ENCODE data around the gene MLLT3.
A peak's percentile ranks its signal among the peaks of the same experiment; 100 is the strongest.

MLLT3 gene

DNA sequence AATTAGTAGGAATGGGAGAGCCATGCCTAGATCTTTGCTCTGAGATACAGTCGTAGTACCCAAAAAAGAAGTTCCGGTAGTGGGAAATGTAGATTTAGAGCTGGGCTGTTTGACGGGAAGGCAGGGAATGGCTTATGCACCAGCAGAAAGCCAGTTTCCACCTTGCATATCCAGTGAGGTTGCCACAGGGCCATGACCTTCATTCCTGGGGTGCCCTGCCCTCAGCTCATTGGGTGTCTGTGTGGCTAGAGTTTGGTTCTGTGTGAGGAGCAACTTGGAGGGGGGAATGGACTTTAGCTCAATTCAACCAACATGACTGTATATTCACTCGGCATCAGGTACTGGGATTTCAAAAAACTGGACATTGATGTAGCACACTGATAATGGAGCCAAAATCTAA, 300.1 kb downstream of the MLLT3 start:
- Mint-ChIP-seq H3K36me3 (ENCODE audit: low read depth) (peaks cover 3% of the 10 kb centered on the region), H3K4me1 (ENCODE audit: low read depth) (peaks cover 40% of the 10 kb centered on the region), H3K9me3 (peaks cover 4% of the 10 kb centered on the region), H3K4me3 (peak overlapping the region; percentile 63), H3K27ac (peak overlapping the region; percentile 70), H3K27me3 (ENCODE audit: low read depth) (peaks cover 2% of the 10 kb centered on the region)
- no peak for DNase-seq (ENCODE audit: low spot score)

DNA sequence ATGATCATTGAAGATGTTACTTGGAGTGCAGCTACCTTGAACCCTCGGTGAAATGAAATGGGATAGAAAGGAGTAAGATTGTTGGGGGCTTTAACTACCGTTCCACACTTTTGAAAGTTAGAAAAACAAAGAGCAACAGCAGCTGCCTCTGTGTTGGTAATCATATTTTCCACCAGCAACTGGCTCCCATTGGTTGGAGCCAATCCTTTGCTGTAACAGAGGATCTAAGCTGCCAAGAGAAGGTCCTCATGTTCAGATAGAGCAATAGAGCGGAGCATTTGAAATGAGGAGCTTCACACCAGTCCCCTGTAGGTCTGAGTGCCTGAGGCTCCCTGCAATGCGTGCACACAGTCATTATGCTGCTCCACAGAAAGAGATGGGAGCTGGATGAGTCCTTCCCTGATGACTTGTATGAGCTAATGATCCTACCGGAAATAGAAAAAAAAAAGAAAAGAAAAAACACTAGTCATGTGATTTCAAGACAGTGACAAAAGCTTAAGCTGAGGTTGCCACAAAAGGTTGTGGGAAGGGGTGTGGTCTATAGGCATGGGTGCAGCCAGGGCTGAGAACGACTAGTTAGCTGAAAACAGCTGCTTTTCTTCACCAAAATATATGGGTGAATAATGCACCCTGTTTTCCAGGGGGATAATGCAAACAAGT, 300.7 kb downstream of the MLLT3 start:
- Mint-ChIP-seq H3K27me3 (ENCODE audit: low read depth) (peaks cover 2% of the 10 kb centered on the region), H3K9me3 (peaks cover 4% of the 10 kb centered on the region), H3K27ac (peak overlapping the region; percentile 70), H3K4me1 (ENCODE audit: low read depth) (peaks cover 40% of the 10 kb centered on the region), H3K4me3 (peak overlapping the region; percentile 63), H3K36me3 (ENCODE audit: low read depth) (peaks cover 3% of the 10 kb centered on the region)
- peak; percentile 16 for DNase-seq (ENCODE audit: low spot score)

DNA sequence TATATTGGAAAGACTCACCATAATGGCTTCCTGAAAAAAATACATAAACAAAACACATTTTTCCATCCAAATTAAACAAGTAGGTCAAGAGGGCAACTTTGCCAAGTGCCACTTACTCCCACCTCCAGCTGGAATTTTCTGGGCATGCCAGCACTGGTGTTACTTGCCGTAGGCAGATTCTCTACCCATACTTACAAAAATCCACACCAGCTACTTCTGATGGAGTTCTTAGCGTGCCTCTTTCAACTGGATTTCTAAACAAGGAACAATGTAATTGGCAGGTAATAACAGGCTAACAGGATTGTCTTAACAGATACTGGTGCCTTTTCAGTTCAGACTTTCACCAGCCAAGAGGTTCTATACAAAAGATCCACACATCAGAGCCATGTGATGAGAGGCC, 301.4 kb downstream of the MLLT3 start:
- Mint-ChIP-seq H3K4me3 (no peak overlapping the region), H3K27ac (peak overlapping the region; percentile 70), H3K4me1 (ENCODE audit: low read depth) (peaks cover 43% of the 10 kb centered on the region), H3K36me3 (ENCODE audit: low read depth) (peaks cover 3% of the 10 kb centered on the region), H3K9me3 (peaks cover 4% of the 10 kb centered on the region), H3K27me3 (ENCODE audit: low read depth) (peaks cover 1% of the 10 kb centered on the region)
- no peak for DNase-seq (ENCODE audit: low spot score)

DNA sequence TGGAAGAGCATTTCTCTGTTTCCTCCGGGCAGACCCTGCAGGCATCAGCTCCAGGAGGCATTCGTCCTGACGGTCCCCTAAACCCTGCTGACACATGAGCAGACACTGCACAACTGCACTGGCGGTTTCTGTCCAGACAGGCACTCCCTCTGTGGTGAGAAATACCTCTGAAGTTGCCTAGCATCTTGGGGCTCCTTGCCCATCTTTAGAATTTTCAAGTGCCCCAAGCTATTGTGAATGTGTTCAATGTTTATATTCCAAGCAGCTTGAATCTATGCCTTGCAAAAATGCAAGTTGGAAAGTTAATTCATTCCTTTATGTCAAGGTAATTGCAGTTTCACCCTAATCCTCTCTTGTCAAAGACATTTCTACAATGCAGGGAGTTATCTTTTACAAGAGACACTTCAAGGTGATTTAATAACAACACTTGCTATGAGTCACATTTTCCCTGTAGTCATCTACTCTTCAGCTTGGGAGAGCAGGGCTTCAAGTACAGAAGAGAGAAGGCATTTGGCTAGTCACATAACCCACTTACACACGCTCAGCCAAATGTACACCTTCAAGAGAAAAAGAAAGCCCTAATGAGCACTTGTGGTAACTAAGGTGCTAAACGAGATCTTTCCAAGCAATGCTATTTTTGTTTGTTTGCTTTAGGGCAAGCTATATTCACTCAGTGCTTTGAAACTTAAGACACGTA, 302.5 kb downstream of the MLLT3 start:
- Mint-ChIP-seq H3K36me3 (ENCODE audit: low read depth) (peaks cover 3% of the 10 kb centered on the region), H3K4me1 (ENCODE audit: low read depth) (peaks cover 49% of the 10 kb centered on the region), H3K4me3 (no peak overlapping the region), H3K27ac (peak overlapping the region; percentile 19), H3K9me3 (peaks cover 4% of the 10 kb centered on the region), H3K27me3 (ENCODE audit: low read depth) (no peaks in the 10 kb centered on the region)
- DNase-seq (ENCODE audit: low spot score): peak; percentile 29

DNA sequence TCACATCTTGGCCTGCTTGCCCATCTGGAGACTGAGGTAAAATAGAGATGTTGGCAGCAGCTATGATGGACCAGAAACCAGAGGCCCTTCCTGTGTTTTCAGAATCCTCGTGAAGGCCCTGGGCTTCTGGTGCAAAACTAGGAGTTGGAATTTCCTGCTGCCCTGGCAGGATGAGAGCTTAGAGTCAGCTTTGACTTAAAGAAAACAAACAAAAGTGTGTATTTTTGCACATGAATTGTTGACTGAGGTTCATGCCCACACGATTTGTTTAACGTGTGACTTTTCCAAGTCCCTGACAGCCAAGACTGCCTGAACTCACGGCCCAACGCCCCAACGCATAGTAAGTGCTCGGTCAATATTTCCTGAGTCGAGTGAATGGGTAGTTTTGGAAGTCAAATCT, 303.1 kb downstream of the MLLT3 start:
- DNase-seq (ENCODE audit: low spot score): no peak
- no peaks in the 10 kb centered on the region for H3K36me3 Mint-ChIP-seq (ENCODE audit: low read depth)
- H3K27me3 Mint-ChIP-seq (ENCODE audit: low read depth): no peaks in the 10 kb centered on the region
- no peak overlapping the region for H3K27ac Mint-ChIP-seq
- peaks cover 4% of the 10 kb centered on the region for H3K9me3 Mint-ChIP-seq
- H3K4me1 Mint-ChIP-seq (ENCODE audit: low read depth): peaks cover 44% of the 10 kb centered on the region
- no peak overlapping the region for H3K4me3 Mint-ChIP-seq

DNA sequence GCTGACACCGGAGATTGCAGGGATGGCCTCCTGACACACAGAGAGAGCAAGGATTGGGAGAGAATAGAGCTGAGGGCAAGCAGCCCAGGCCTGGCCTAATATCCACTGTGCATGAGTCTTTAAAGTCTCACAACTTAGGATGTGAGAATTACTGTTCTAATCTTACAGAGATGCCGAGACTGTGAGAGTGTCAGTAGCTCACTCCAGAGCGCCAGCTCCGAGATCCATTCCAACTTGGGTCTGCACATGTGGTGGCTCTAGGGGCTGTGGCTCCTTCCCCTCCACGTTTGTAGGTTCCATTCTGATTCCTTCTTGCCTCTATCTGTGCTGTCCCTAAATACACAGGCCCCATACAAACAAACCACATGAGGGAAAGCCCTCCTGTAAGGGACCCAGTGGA, 304.6 kb downstream of the MLLT3 start:
- H3K4me3 Mint-ChIP-seq: no peak overlapping the region
- H3K36me3 Mint-ChIP-seq (ENCODE audit: low read depth): no peaks in the 10 kb centered on the region
- H3K27me3 Mint-ChIP-seq (ENCODE audit: low read depth): no peaks in the 10 kb centered on the region
- no peaks in the 10 kb centered on the region for H3K9me3 Mint-ChIP-seq
- no peak for DNase-seq (ENCODE audit: low spot score)
- no peak overlapping the region for H3K27ac Mint-ChIP-seq
- H3K4me1 Mint-ChIP-seq (ENCODE audit: low read depth): peaks cover 44% of the 10 kb centered on the region

DNA sequence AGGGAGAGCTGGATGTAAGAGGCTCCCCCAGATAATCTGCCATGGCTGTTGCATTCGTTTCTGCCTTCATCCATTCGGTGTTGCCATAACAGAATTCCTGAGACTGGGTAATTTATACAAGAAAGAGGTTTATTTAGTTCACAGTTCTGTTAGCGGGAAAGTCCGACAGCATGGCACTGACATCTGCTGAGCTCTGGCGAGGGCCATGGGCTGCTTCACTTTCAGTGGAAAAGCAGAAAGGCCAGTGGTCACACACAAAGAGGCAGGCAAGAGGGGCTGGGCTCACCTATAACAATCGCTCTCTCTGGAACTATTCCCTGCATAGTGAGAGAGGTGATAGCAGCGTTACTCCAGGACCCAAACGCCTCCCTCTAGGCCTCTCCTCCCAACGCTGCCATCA, 305.9 kb downstream of the MLLT3 start:
- Mint-ChIP-seq H3K27ac (no peak overlapping the region), H3K4me1 (ENCODE audit: low read depth) (peaks cover 32% of the 10 kb centered on the region), H3K4me3 (no peak overlapping the region)

DNA sequence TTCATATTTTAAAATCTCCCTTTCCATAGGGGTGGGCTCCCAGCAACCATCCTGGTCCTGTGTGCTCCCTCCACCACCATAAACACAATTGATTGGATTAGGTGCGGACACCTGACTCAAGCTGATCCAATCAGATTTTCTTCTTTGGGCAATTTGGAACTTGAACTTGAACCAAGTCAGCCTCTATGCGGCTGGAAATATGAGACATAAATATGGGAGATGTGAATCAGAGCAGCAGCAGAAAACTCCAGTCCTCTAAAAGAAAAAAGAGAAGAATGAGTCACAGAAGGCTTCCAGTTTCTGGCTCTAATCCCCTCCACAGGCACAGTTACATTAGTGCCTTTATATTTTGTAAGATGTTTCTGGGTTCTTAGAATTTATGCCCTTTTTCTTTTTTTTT, 306.6 kb downstream of the MLLT3 start:
- no peak overlapping the region for H3K27ac Mint-ChIP-seq
- peak; percentile 10 for DNase-seq (ENCODE audit: low spot score)
- H3K27me3 Mint-ChIP-seq (ENCODE audit: low read depth): no peaks in the 10 kb centered on the region
- H3K9me3 Mint-ChIP-seq: no peaks in the 10 kb centered on the region
- no peaks in the 10 kb centered on the region for H3K36me3 Mint-ChIP-seq (ENCODE audit: low read depth)
- peaks cover 25% of the 10 kb centered on the region for H3K4me1 Mint-ChIP-seq (ENCODE audit: low read depth)
- no peak overlapping the region for H3K4me3 Mint-ChIP-seq

More for the DNA sequence above, 305.9 kb downstream of the MLLT3 start:
- no peak for DNase-seq (ENCODE audit: low spot score)
- H3K9me3 Mint-ChIP-seq: no peaks in the 10 kb centered on the region
- no peaks in the 10 kb centered on the region for H3K27me3 Mint-ChIP-seq (ENCODE audit: low read depth)
- H3K36me3 Mint-ChIP-seq (ENCODE audit: low read depth): no peaks in the 10 kb centered on the region

DNA sequence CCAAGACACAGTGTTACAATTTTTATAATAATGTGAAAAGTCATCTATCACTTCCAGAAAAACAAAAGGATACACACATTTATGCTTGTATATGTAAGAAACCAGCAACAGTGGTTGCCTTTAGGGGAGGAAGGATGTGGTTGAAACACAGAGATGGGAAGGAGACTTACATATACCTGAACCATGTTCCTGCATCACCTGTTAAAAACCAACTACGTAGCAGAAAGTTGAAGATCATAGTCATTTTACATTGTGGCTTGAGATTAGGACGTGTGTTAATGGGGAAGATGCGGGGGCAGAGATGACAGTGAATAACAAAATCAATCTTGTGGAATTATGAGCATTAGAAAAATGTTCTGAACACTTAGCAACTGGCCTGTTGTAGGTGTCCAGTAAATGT, 307.3 kb downstream of the MLLT3 start:
- no peak overlapping the region for H3K4me3 Mint-ChIP-seq
- peaks cover 1% of the 10 kb centered on the region for H3K27me3 Mint-ChIP-seq (ENCODE audit: low read depth)
- peak overlapping the region; percentile 18 for H3K27ac Mint-ChIP-seq

DNA sequence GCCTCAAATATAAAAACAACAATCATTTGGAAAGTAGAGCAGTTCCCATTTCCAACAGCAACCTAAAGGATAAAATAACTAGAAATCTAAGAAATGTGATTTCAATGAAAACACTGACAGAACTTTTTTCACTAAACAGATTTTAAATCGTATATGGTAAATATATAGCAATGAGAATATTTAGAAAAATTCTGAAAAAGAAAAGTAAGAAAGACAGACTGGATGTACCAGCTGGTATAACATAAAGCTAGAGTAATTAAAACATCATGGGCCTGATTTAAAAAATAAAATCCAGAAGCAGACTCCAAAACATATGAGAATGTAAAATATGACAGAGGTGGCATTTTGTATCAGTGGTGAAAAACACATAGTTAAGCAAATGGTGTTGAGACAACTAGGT, 308.9 kb downstream of the MLLT3 start:
- DNase-seq (ENCODE audit: low spot score): no peak
- no peaks in the 10 kb centered on the region for H3K9me3 Mint-ChIP-seq
- no peak overlapping the region for H3K4me3 Mint-ChIP-seq
- H3K36me3 Mint-ChIP-seq (ENCODE audit: low read depth): no peaks in the 10 kb centered on the region
- H3K27me3 Mint-ChIP-seq (ENCODE audit: low read depth): peaks cover 8% of the 10 kb centered on the region
- H3K27ac Mint-ChIP-seq: no peak overlapping the region
- H3K4me1 Mint-ChIP-seq (ENCODE audit: low read depth): peaks cover 14% of the 10 kb centered on the region

More for the DNA sequence above, 307.3 kb downstream of the MLLT3 start:
- H3K9me3 Mint-ChIP-seq: no peaks in the 10 kb centered on the region
- DNase-seq (ENCODE audit: low spot score): peak; percentile 14
- H3K36me3 Mint-ChIP-seq (ENCODE audit: low read depth): no peaks in the 10 kb centered on the region
- H3K4me1 Mint-ChIP-seq (ENCODE audit: low read depth): peaks cover 19% of the 10 kb centered on the region

DNA sequence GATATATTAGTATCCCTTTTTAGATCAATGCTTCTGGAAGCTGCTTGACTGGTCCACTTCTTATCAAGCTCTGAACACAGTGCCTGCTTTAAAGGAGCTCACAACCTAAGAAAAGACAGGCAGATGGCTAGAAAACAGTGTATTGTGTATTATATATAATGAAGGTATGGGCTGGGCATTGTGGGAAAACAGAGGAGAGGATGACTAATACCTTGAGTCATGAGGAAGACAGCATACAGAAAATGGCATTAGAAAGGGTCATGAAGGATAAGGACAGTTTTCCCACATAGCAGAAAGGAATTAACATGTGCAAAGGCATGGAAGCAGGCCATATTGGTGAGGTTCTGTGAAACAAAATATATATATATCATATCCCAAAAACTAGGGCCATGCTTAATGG, 309.6 kb downstream of the MLLT3 start:
- Mint-ChIP-seq H3K36me3 (ENCODE audit: low read depth) (no peaks in the 10 kb centered on the region), H3K4me1 (ENCODE audit: low read depth) (peaks cover 14% of the 10 kb centered on the region), H3K4me3 (no peak overlapping the region), H3K27ac (no peak overlapping the region), H3K27me3 (ENCODE audit: low read depth) (peaks cover 8% of the 10 kb centered on the region), H3K9me3 (no peaks in the 10 kb centered on the region)
- DNase-seq (ENCODE audit: low spot score): no peak

DNA sequence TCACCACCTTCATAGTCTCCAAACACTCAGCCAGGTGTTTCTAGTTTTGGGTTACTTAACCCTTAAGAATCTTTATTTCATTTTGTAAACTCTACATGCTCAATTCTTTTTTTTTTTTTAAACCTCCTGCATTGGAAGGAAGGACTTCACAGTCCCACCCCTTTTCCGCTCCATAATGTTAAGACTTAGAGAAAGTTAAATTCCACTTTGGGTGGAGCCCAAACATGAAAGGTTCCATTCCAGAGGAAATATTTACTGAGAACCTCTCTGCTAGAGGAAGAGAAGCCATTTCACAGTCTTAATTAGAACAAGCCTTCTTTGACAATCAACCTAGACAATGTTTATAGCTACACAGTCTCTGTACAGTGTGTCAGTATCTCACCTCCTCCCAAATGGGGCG, 312.3 kb downstream of the MLLT3 start:
- Mint-ChIP-seq H3K9me3 (no peaks in the 10 kb centered on the region), H3K36me3 (ENCODE audit: low read depth) (no peaks in the 10 kb centered on the region), H3K4me3 (no peak overlapping the region), H3K27me3 (ENCODE audit: low read depth) (peaks cover 8% of the 10 kb centered on the region), H3K27ac (no peak overlapping the region), H3K4me1 (ENCODE audit: low read depth) (peaks cover 5% of the 10 kb centered on the region)
- no peak for DNase-seq (ENCODE audit: low spot score)

DNA sequence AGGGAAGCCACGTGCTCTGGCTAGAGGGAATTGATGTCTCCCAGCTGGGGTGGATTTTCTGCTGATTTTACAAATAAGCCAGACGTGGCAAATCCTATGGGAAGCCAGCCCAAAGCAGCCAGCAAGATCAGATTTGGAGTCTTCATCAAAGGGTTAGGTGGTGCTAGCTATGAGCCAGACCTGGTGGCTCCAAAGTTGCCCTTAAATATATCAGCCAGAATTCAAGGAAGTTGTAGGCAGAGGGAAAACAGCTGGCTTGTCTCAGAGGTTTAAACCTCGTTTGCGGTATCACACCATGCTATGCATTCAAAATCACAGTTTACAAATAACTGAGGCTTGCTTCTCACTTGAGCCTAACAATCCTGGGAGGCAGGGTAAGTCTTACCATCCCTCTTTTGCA, 313.2 kb downstream of the MLLT3 start:
- Mint-ChIP-seq H3K27ac (no peak overlapping the region), H3K36me3 (ENCODE audit: low read depth) (no peaks in the 10 kb centered on the region), H3K27me3 (ENCODE audit: low read depth) (peaks cover 13% of the 10 kb centered on the region), H3K4me3 (no peak overlapping the region), H3K9me3 (no peaks in the 10 kb centered on the region), H3K4me1 (ENCODE audit: low read depth) (peaks cover 1% of the 10 kb centered on the region)
- DNase-seq (ENCODE audit: low spot score): no peak

DNA sequence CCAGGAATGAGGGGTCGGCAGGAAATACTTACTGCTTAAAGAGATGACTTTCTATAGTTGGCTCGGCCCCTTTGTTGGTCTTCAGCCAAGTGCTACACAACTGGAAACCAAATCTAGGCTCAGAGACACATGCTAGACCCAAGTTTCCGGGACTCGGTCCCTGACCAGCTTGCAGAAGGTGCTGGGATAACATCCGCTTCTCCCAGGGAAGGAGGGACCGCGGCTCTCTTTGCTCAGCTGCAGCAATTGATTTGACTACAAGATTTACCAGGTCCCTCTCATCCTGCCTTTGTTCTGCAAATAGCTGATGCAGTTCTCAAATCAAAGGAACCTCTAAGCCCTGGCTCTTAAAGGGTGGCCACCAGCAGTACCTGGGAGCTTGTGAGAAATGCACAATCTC, 314.7 kb downstream of the MLLT3 start:
- no peak overlapping the region for H3K27ac Mint-ChIP-seq
- DNase-seq (ENCODE audit: low spot score): no peak
- no peak overlapping the region for H3K4me3 Mint-ChIP-seq
- peaks cover 19% of the 10 kb centered on the region for H3K27me3 Mint-ChIP-seq (ENCODE audit: low read depth)
- H3K9me3 Mint-ChIP-seq: no peaks in the 10 kb centered on the region
- H3K36me3 Mint-ChIP-seq (ENCODE audit: low read depth): no peaks in the 10 kb centered on the region
- no peaks in the 10 kb centered on the region for H3K4me1 Mint-ChIP-seq (ENCODE audit: low read depth)

DNA sequence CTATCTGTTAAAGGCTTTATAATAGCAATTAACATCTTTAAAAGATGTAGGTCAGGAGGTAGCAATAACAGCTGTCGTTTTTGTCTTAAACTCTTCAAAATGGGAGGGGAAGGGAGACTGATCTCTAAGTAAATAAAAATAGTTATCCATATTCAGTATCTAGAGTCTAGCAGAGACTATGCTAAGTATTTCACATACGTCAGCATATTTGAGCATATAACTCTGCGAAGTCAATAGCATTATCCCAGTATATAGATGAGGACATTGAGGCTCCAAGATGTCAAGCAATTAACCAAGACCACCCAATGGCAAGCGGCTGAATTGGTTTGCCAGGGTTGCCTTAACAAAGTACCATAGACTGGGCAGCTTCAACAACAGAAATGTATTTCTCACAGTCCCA, 316.8 kb downstream of the MLLT3 start:
- no peak for DNase-seq (ENCODE audit: low spot score)
- Mint-ChIP-seq H3K9me3 (no peaks in the 10 kb centered on the region), H3K4me3 (no peak overlapping the region), H3K4me1 (ENCODE audit: low read depth) (peaks cover 5% of the 10 kb centered on the region), H3K36me3 (ENCODE audit: low read depth) (no peaks in the 10 kb centered on the region), H3K27ac (no peak overlapping the region), H3K27me3 (ENCODE audit: low read depth) (peaks cover 25% of the 10 kb centered on the region)
